ENCODE measurements around the gene FH.

The FH gene

GRCh38 chr1:241520080-241520465, 518 bp upstream of the FH start:
- DNase-seq = no peak

- no peak for DNase-seq
Observed at GRCh38 chr1:241518476-241519307, 863 bp downstream of the FH start.

- DNase-seq = no peak
Observed at GRCh38 chr1:241513378-241513777, 6.2 kb downstream of the FH start.

DNA sequence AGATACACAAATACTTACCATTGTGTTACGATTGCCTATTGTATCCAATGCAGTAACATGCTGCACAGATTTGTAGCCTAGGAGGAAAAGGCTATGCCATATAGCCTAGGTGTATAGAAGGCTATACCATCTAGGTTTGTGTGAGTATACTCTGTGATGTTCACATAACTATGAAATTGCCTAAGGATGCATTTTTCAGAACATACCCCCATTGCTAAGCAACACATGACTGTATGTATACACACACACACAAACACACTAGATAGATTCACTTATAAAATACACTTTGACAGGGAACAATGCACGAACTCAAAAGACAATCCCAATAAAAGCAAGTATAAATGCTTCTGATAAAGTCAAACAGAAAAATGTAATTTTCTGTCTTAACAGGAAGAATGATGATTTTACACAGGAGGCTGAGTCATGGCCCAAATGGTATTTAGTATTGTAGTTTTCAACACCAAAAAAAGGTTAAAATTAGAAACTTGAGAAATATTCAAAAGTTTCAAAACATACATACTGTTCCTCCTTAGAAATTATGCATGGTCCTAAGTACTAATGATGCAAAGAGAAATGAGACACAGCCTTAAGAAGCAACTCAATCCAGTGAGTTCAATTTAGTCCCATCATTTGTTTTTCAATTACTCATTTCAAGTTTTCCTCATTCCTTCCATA, 12.2 kb downstream of the FH start:
- no peak for DNase-seq

DNA sequence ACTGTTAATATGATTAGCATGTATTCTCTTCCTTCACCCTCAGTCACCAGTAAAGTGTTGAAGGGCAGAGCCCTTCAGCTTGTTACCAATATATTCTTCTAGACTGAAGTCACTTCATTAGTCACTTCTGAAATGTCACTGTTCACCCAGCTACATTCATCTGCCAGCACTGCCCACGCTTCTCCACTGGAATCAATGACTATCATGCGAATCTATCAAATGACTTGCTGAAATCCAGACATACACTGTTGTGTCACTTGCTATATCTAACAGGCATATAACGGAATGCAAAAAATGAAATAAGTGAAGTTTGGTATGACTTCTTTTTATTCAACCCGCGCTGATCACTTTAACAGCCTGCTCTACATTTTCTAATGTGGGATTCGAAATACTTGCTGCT, 16.1 kb downstream of the FH start:
- no peak for DNase-seq

DNA sequence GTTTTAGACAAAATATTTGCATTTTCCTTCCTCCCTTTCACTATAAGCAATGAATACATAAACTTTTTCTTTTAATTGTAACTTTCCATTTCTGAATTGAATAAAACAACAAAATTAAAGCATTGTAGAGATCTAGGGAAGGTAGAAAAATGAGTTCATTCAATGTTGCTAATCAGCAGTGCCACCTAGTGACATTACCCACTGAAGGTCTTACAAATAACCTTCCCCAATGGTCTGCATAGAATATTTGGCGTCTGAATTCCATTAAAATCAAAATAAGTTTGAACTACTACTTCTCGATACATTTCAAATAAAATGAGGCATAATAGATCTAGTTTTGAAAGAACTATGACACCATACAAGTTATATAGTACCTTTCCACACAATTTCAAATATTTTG, 19.6 kb downstream of the FH start:
- no peak for DNase-seq

GRCh38 chr1:241495741-241496140, 23.8 kb downstream of the FH start:
- no peak for DNase-seq

DNA sequence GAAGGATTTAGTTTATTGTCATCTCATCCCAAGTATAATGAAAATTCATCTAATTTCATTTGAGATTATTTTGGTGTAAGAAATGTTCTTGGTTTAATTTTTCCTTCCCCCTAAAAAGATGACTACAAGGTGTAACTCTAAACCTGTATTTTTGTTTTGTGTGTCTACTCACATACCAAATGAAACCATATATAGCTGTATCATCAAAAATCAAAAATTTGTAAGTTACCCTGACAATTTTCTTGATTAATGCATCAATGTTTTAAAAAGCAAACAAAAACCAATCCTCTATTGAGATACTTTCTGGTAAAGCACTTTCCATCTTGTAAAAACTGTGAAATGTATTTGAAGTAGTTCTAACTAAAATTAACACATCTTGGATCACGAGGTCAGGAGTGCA, 30.8 kb downstream of the FH start:
- DNase-seq = no peak

DNA sequence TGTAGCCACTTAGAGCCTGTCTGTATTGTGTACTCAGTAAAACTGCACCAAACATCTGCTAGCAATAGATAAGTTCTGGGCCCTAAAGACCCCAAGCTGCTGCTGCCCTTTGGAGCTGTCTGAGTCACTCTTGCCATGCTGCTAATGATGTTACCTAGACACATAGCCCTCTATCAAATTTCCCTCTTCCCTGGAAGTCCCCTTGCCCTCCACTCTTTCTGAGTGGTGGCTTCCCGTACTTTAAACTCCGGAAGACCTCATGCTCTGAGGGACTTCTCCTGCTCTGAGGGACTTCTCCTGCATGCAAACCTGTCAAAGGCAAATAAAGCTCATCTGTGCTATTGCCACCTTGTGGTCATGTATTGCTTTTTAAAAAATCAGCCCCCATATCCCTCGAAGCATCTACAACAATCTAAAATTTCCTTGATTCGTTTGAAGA, 34.0 kb downstream of the FH start:
- no peak for DNase-seq

DNA sequence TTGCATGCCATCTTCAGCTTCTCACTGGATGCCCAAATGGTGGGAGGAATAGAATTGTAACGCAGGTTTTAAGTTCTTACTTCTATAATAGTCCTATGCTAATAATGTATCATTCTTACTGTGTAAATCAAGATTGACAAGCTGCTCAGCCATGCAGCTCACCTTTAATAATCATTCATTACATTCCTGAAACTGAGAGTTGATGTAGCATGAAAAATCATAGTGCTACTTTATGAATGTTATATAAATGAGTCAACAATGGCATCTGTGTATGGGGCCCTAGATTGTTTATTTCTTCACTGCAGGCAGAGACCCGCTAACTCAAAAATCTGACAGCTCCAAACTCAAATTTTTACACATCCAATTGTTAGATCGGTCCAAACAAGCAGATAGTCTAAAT, 34.4 kb downstream of the FH start:
- no peak for DNase-seq

DNA sequence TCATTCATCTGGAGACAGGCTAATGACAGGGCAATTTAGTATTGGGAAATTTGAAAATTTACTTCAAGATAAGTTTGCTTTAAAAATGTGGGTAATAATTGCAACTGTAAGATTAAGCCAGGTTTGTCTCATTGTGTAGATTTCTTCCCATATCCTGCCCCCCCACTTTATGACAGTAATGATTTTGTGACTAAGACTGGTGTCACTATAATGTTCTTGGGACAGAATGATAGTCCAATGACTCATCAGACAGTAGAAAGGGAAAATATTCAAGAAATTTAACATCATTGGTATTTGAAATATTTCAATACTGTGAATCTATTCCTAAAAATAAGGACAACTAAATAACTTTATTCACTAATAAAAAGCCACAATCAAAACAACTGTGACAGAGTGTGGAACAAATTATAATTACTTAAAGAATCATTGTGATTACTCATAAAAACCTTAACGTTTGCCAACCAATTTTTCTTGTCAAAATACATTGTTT, 36.7 kb downstream of the FH start:
- DNase-seq = no peak

DNA sequence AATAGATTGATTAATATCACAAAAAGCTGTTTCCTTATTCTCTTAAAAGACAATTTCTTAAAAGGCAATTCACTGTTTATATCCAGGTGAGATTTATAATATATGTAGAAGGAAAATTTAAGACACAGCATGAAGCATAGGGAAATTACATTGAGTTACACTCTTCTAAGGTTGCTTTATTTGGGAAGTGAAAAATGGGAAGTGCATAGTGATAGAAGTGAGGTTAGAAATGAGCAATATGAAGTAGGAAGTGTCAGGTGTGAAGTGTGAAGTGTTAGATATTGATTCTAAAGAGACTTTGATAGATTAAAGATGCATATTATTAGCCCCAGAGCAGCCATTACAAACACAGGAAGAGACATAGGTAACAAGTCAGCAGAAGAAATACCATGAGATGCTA, 40.3 kb downstream of the FH start:
- no peak for DNase-seq

DNA sequence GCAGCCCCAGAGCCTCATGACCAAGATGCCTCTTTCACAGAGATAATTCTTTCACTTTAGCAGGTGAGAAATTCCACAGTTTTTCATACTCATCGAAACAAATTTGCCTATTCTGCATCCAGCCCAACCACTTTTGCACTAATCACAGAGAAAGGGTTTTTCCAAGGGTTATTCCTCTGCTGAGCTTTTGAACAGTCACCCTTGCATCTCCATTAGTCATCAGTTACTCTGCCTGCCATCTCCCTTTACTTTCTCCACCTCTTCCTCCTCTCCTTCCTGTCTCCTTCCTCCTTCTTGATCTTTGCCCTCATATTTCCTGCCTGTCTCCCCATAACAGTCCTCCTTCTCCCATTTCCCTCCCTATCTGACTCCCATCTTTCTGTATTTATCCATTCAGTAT, 43.9 kb downstream of the FH start:
- DNase-seq = no peak

- no peak for DNase-seq
Observed at GRCh38 chr1:241473026-241473425, 46.5 kb downstream of the FH start.

GRCh38 chr1:241470908-241471590, 48.5 kb downstream of the FH start:
- no peak for DNase-seq

- DNase-seq = no peak
Observed at GRCh38 chr1:241470361-241470760, 49.2 kb downstream of the FH start.

- DNase-seq = no peak
Observed at GRCh38 chr1:241465673-241466072, 53.9 kb downstream of the FH start.

DNA sequence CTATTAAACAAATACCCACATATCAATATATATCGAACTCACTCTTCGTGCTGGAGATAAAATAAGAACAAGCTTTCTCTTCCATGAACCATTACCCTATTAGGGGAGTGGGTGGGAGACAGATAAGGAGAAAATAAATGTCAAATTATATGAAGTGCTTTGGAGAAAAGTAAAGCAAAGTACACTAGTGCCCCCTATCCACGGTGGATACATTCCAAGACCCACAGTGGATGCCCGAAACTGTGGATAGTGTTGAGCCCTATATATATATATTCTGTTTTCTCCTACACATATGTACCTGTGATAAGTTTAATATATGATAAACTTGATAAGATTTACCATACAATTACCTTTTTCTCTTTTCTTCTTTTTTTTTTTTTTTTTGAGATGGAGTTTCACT, 54.6 kb downstream of the FH start:
- DNase-seq = no peak

- no peak for DNase-seq
Observed at GRCh38 chr1:241462391-241462790, 57.2 kb downstream of the FH start.

GRCh38 chr1:241460098-241460873, 59.3 kb downstream of the FH start:
- no peak for DNase-seq

DNA sequence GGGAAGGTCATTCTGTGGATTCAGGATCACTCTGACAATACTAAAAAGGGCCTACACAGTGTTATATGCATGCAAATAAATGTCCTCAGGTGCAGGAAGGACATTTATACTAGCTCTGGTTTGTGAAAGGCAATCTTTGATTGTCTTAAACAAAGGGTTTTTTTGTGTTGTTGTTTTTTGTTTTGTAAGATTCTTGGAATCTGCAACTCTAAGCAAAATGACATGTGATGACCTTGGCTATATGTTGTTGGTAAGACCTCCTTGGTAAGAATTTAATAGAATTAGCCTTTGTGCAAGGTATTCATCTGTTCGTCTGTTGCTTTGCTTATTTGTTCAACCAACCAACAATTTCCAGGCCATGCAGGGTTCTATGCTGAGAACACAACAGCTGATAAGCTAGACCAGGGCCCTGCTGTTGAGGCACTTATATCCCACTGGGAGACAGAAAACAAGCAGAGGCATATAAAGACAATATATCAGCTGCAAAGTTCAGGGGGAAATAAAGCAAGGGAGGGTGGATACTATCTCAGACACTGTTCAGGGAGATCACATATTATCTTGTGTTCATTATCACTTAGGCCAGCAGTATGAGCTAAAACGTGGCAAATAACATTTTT, 60.3 kb downstream of the FH start:
- no peak for DNase-seq

DNA sequence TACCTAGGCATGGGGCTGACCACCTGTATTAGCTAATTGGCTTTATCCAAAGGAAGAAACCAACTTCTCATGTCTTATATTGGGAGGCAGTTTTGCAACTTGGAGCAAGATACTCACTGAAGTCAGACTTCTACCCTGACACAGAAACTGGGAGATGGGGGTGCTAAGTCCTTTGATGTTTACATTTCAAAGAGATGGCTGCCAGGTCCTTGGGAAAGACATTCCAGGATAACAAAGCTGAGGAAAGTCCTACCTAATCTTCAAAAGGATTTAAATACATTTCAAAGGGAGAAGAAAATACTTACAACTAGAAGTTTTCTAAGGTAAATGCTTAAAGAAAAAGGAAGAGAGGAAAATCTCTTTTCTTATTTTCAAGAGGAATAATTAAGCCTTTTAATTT, 62.1 kb downstream of the FH start:
- DNase-seq = no peak

DNA sequence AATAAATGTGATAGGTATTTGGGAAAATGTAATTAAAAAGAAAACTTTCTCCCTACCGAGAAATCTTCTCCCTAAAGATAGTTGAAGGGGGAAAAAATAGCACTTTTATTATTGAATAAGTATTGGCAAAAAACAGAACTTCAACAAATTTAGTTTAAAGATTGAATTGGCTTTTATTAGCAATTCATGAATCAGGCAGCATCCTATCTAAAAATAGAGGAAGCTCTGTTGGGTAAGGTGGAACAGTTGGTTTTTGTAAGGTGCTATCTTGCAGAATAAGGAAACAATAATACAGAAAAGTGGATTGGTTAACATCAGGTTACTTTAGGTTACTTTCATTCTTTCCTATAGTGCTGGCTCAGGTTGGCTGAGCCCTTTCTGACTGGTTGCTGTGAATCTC, 62.8 kb downstream of the FH start:
- no peak for DNase-seq

All from left hindlimb (tissue), 1 donor.